Kidney glomerular epithelial cell (primary cell): ENCODE measurements around the gene DYNLRB2.

Experiments used
- DNase-seq: peaks from one replicate; lab custom pipeline; 2025; lab: John Stamatoyannopoulos, UW

The DYNLRB2 gene

GRCh38 chr16:80552277-80552676, 11.5 kb downstream of the DYNLRB2 start:
- no peak for DNase-seq

GRCh38 chr16:80554033-80554432, 13.2 kb downstream of the DYNLRB2 start:
- DNase-seq: no peak

DNA sequence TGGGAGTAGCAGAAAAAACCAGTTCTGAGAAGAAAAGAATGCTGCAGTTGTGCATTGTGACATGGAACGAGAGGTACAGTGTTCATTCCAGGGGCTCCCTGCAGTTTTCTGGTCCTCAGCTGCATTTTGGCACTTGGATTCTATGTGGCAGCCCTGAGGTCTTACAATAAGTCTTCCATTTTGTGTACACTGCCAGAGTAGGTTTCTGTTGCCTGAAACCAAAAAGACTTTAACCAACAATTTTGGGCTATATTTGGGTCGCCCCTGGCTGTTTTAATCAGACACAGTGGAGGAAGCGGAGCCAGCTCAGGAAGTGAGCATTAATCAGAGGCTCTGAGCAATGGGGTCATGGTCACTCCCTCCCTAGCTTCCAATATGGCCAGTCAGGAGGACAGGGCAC, 15.7 kb downstream of the DYNLRB2 start:
- no peak for DNase-seq

DNA sequence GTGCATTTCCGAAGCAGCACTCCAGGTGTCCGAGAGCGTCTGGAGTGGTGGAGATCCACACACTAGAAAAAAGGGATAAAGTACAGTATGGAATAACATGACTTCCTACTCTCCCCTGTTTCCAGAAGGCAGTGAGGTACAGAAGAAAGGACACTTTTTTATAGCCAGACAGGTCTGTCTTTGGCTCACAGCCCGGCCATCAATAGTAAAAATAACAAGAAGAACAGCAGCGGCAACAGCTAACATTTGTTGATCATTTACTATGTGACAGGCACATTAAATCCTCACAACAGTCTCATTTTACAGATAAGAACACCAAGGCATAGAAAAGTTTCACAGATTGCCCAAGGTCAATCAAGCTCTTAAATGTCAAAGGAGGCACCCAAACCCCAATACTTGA, 16.2 kb downstream of the DYNLRB2 start:
- DNase-seq: no peak

GRCh38 chr16:80559369-80559768, 18.6 kb downstream of the DYNLRB2 start:
- DNase-seq: no peak

GRCh38 chr16:80563066-80563465, 22.3 kb downstream of the DYNLRB2 start:
- DNase-seq: no peak

- DNase-seq: no peak
These were observed 23.6 kb downstream of the DYNLRB2 start for GRCh38 chr16:80564394-80564793.

DNA sequence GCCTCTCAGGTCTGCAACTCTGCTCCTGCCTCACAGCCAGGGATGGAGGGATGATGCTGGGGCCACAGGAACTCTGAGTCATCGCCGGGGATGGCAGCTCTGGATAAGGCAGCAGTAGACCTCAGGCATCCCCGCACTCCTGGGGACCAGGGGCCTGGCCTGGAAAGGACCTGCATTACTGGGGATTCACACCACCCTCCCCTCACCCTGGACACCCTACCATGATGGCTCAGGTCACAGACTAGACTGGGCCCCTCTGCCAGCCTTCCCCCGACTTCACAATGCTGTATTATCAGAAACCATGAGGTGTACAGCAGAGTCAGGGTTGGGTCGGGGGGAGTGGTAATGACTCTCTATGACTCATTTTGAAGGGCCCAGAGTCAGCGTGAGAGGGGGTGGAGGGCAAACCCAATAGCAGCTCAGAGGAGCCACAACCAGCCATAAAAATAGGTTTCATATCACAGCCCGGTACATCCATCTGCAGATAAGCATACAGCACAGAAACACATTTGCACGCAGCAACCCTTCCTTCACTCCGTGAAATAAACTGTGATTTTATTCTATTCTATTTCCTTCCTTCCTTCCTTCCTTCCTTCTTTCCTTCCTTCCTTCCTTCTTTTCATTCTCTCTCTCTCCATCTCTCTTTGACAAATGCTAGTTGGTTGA, 28.8 kb downstream of the DYNLRB2 start:
- no peak for DNase-seq

DNA sequence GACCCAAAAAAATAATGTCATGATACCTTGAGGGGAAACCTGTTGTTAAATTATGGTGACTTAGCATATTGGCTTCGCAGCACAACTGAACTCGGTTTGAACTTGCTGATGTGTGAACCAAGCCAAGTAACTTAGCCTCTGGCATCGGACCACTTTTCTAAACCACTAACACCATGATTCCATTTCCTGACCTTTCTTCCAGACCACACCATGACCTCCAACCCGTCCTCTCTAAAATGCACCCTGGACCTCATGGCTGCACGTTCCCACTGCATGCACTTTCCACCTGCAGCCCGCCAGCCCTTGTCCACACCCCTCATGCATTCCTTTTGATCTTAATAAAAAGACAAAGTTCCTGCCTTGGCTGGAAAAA, 29.3 kb downstream of the DYNLRB2 start:
- DNase-seq: no peak

DNA sequence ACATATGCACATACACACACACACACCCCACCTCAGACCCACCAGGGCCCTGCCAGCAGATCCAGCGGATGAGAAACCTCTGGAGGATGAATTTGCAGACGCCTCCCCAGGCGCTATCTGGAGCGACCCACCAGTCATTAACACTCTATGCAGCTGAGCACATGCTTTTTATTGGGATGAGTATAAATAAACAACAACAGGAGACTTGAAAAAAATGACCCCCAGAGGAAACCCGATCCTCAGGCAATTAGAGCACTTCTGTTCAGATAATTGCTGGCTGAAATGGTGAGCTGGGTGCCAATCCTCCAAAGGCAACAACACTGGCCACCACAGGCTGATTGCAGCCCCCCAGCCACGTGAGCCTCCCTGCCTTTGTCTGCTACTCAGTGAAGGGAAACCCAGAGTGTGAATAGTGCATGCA, 32.9 kb downstream of the DYNLRB2 start:
- DNase-seq: no peak

- no peak for DNase-seq
These were observed 35.6 kb downstream of the DYNLRB2 start for GRCh38 chr16:80576343-80576912.

DNA sequence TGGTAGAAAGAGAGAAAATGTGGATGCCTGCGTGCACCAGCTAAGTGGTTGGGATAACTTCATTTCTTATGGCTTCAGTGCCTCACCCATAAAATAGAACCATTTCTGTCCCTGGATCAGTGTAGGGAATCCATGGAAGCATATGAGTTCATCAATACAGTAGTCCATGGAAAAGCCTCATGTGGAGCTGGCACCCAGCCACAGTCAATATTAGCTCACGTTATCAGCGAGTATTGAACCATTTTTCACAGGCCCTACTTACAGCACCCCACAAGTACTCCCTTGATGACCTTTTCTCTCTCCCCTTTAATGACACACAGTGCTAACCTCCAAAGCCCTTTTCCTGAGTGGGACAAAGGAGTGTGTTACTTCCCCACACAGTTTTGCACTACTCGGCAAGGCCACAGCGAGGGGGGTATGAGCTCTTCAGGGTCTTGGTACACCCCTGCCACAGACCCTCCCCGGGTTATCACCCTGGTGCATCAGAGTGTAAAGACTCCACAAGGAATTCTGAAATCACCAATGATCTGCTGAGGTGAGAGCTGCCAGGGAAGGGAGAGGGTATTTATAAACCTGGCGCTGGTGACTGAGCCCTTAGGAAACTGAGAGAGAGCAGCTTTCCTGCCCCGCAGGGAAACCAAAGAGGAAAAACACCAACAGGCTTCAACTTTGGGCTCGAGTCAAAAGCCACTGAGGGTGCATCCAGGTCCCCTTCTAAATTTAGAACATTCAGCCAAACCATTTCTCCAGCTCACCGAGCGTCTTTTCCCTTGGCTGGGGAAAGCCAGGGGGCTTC, 36.9 kb downstream of the DYNLRB2 start:
- no peak for DNase-seq

GRCh38 chr16:80580109-80580832, 39.5 kb downstream of the DYNLRB2 start:
- DNase-seq: no peak

DNA sequence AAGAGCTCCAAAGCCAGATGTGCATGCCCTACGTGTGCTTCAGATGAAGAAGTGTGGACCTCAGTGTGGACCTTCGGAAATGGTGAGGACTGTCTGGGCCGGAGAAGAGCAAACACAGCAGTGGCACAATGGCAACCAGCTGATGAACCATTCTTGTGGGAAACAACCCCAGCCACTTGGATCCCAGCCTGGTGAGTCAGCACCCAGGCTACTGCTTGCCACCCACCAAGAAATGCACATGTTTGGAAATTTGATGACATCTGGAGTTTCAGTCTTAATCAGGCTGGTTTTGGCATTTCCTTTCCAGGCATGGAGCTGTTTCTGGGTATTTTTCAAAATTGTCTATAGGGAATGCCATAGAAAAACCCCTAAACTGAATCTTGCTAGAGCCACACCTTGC, 42.7 kb downstream of the DYNLRB2 start:
- no peak for DNase-seq

- no peak for DNase-seq
These were observed 45.0 kb downstream of the DYNLRB2 start for GRCh38 chr16:80585764-80586163.

- no peak for DNase-seq
These were observed 45.7 kb downstream of the DYNLRB2 start for GRCh38 chr16:80586476-80586875.

- DNase-seq: no peak
These were observed 46.3 kb downstream of the DYNLRB2 start for GRCh38 chr16:80587071-80587470.

DNA sequence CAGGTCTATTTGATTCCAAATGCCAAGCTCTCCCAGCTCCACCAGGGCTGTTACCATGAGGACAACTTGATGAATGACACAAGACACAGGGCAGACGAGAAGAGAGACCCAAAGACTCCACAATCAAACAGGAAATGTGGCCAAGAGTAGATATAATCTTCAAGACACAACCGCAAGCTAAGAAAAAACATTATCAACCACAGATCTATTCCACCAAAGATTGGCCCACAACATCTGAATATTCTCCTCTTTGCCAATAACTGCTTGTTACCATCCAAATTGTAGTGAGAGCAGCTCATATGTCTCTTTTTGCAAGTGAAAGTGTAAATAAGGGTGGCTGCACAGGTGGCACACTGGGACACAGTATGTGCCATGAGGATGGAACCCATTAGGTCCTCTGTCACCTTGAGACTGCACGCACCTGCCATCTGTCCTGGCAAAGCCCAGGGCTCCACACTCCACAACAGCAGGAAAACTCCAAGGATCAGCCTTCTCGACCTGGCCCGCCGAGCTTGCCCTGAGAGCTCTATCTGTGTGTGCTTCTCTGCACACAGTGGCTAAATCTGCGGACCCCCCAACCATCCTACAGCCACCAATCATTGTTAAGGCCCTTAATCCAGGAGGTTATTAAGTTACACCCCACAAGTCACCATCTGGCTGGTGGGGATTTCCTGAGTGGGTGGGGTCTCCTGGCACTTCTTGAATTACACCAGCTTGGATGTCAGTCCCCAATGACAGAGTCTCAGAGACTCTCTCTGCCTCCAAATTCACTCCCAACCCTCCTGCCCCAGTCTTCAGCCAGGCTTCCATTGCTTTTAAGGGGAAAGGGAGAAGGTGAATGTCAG, 50.5 kb downstream of the DYNLRB2 start:
- DNase-seq: no peak

DNA sequence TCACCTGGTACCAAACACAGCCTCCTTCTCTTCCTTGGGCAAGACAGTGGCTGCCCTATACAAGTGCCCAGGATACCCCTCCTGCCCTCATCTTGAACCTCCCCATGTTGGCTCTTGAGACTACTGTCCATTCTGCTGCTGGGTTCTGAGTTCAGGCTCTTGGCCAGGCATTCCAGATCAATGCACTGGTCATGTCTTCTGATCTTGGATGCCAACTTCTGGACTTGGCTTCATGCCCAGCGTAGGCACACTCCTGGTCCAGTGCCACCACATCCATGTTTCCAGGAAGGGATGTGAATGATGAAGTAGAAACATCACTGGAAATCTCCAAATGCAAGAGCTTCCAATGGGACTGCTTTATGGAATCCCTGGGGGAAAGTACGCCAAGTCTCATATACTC, 51.5 kb downstream of the DYNLRB2 start:
- DNase-seq: no peak

GRCh38 chr16:80594756-80595155, 54.0 kb downstream of the DYNLRB2 start:
- DNase-seq: no peak

DNA sequence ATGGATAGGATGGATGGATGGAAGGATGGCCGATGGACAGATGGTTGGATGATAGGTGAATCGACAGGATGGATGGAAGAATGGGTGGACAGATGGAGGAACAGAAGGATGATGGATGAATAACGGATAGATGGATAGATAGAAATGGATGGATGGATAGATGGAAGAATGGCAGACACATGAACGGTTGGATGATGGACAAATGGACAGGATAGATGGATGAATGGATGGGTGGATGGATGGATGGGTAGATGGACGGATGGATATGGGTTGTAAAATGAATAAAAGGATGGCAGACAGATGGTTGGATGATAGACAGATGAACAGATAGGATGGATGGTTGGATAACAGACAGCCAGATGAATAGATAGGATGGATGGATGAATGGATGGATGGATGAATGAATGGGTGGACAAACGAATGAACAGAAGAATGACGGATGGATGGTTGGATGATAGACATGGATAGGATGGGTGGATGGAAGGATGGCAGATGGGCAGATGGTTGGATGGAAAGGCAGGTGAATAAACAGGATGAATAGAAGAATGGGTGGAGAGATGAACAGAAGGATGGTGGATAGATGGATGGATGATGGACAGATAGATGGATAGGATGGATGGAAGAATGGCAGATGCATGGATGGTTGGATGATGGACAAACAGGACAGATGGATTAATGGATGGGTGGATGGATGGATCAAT, 55.9 kb downstream of the DYNLRB2 start:
- DNase-seq: no peak
